NCI-H526 treated with DMSO at 0.1 percent for 48 hours (cell line): ENCODE results near the gene ANKRD11.
A peak's percentile ranks its signal among the peaks of the same experiment; 100 is the strongest.
"Not testable (repeated sequence)": the region's sequence is repeated elsewhere in the genome, so short reads cannot be mapped to it uniquely, and the experiment has no call there.

ENCODE experiments used
- DNase-seq: peaks from one replicate; lab custom pipeline; 2025; lab: John Stamatoyannopoulos, UW

ANKRD11 gene

DNA sequence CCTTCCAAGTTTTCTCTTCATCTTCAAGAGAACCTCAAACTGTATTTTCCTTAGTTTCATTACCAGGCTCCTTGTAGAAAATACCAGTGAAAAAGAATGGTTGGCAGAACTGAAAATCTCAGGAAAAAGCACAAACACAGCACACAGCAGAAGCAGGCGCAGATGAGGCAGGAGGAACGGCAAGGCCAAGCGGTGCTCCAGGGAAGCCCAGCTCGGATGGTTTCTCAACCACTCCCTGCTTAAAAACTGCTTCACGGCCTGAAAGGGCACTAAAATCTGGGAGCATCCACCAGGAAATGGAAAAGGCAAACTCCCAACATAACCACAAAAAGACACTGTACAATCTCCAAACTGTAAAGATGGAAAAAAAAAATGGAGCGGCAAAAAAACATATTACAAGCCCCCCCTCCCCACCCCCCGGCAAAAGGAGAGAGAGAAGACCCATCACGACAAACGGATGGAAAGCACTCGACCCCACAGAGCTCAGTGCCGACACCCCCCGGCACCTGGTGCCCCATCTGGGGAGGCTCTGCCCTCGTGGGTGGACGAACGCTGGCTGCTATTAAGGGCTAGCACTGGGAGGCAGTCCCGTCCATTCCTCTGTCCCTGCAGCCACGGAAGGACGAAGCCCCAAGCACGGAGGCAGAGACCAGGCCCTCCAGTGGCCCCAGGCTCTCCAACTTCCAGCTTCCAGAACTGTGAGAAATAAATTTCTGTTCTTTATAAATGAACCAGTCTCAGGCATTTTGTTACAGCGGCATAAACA, 145.3 kb downstream of the ANKRD11 start:
- DNase-seq = no peak

DNA sequence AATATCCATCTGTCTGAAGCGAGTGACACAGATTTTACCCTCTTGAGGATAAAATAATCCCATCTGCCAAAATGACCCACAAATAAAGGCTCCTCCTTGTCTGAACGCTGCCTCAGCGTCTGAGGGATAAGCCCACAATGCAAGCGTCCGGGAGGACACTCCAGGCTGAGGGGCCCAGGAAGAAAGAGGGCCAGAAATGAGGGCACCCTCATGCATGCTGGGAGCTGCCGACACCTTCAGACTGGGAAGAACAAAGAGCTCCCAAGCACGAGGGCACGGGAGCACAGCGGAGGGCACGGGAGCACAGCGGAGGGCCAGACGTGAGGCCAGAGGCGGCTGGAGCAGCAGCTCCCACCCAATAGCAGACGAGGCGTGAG, 145.9 kb downstream of the ANKRD11 start:
- DNase-seq = no peak

DNA sequence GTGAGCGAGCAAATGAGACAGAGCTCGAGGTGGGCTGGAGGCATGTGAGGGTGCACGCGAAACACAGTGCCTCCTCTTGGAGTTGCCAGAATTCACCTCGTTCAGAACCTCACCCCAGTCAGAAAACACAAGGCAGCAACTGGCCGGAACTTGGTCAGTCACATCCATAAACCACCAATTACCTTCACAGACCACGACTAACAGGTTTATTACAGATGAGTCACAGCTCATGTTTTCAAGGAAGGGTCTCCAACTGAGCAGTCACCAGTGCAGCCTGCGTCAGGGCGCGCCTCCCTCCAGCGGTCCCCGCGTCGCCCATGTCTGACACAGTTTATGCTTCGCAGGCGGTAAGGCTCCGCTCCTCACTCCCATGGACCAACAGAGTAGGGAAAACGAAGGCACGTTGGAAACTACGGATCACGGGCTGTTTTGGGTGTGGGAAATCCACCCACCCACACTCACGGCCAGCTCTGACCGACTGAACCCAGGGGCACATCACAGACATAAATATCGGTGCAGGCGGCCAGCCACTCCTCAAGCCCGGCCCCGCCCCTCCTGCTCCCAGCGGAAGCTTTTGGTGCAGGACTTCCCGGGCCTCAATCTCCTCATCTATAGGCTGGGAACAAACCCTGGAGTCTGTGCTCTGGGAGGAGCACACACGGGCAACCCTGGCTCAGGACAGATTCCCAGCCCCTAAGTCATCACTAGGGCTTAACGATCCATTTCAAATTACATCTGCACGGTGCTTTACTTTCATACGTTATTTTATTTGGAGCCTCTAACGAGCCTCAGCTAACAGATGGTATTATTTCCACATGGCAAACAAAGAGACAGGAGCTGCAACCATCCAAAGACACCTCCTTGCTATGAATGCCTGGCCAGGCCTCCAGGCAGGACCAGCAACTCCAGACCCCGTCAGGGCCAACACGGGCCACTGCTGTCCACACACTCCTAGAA, 146.6 kb downstream of the ANKRD11 start:
- peak; percentile 0 for DNase-seq

GRCh38 chr16:89341697-89342694, 148.4 kb downstream of the ANKRD11 start:
- DNase-seq = no peak

- DNase-seq = no peak
Measured at GRCh38 chr16:89341279-89341678, 149.1 kb downstream of the ANKRD11 start.

DNA sequence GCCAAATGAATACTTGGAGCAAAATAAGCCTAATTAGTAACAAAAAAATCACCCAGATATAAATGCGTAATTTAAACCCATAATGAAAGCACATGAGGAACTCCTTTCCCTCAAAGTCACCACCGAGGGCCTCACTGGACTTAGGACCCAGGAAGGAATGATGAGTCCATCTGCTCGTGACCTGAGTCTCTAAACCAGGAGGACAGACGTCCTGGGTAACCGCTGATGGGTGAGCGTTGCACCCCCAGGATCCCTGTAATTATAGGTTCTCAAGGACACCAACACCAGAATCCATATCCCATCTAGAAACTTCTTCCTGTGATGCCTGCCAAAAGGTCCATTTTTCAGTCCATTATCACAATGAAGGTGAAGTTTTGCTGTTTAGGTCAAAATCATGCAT, 151.5 kb downstream of the ANKRD11 start:
- no peak for DNase-seq

- no peak for DNase-seq
Measured at GRCh38 chr16:89337965-89338364, 152.4 kb downstream of the ANKRD11 start.

DNA sequence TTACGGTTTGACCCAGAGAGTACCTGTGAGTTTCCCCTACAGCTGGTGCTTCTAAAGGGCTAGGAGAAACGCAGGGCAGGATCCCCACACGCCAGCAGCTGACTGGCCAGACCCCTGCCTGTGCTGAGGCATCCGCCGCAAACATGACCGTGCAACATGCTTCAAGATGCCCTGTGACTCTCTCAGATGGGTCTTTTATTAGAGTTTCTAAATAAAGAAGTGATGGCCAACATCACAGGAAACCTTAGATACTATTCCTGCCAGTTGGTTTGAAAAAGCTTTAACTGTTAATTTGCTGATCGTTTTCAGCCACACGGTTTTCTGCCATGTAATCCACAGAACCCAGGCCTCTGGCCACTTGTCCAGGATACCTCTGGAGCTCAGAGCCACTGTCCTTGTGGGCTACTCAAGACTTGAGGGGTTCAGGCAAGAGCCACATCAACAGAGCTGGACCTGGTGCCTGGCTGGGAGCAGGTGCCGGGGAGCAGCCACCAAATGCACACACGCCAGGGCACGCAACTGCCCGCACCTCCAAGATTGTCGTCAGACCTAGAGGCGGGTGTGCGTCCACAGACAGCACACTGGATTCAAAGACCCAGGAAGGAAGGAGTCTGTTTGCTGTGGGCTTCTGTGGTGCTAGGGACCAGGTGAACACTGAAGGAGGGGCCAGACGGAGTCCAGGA, 154.4 kb downstream of the ANKRD11 start:
- DNase-seq = no peak

GRCh38 chr16:89334988-89335802, 155.2 kb downstream of the ANKRD11 start:
- no peak for DNase-seq

DNA sequence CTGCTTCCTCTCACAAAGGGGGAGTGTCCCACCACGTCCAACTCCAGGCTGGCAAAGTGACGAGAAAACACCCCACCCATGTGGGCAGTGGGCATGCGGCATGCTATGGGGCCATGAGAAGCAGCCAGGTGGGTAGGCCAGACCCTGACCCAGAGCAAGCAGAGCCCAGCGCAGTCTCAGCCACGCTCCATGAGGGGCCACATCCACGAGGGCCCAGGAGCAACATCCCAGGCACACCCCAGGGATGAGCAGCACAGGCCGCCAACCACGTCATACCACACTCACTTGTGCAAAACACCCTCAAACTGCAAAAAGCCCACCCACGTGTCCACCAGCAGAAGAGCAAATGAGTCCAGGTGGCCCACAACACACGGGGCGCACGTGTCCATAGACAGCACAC, 155.9 kb downstream of the ANKRD11 start:
- DNase-seq = no peak

DNA sequence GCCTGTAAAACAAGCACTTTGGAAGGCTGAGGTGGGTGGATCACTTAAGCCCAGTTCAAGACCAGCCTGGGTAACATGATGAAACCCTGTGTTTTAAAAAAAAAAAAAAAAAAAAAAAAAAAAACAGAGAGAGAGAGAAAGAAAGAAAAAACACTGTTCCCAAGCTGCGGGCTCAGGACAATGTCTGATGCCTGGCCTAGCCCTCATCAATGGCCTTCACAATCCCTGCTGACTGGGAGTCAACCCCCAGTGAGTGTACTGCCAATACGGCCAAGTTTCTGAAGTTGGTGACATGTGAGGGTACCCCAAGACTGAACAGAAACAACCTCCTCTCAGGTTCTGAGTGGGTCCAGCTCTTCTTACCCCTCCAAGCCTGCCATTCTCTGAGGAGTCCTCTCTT, 156.3 kb downstream of the ANKRD11 start:
- no peak for DNase-seq

DNA sequence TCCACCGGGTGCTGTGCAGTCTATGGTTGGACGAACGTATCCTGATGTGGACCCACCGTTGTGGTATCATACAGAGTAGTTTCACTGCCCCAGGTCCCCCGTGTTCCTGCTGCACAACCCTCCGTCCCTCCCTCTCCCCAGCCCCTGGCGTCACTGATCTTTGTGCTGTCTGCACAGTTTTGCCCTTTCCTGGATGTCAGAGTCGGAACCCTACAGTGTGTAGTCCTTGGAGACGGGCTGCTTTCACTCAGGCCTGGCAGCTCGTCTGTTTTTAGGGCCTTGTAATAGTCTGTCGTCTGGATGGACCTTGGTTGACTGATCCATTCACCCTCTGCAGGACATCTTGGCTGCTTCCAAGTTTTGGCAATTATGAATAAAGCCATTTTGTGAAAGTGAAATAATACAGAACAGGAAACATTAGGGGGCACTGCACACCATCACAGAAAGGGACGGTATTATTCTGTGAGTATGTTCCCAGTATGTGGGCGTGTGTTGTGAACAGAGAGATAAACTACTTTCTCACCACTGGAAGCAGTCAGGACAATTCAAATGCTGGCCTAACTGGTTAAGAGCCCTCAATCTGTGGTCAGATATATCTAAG, 156.9 kb downstream of the ANKRD11 start:
- DNase-seq = not testable (repeated sequence)

DNA sequence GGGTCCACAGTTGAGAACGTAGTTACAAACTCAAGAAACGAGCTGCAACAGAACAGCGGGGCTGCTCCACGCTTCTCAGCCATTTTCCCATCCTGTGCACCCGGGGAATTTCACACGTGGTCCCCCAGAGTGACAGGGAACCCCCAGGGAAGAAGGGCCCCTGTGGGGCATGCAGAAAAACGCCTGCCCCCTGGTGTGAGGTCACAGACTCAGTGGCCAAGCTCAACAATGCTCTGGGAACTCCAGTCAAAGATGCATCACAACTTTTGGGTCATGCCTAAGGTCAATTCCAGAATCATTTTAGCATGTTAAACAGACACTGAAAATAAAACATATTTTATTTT, 157.5 kb downstream of the ANKRD11 start:
- DNase-seq = no peak

GRCh38 chr16:89332243-89332901, 158.0 kb downstream of the ANKRD11 start:
- DNase-seq = no peak

DNA sequence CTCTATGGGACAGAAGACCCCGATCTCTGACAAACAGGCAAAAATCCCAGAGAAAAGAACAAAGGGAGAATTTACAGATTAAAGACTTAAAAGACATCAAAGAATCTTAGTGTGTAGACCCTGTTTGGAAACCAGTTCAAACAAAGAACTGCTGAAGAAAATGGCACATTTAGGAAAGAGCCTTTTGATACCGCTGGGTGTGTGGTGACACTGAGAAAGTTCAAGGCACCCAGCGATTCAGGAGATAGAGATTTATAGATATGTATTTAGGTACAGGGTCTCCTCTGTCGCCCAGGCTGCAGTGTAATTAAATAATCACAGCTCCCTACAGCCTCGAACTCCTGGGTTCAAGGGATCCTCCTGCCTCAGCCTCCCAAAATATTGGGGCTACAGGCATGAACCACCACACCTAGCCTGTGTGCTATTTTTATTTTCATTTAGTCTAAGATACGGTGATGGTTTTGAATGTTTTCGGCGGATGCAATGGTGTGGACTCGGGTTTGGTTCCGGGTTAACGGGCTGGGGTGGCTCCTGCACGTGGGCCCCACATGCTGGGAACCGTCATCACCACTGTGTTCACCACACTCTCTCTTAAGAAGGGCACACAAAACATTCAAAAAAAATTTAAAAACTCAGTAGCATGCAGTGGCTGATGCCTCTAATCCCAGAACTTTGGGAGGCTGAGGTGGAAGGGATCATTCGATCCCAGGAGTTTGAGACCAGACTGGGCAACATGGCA, 158.8 kb downstream of the ANKRD11 start:
- DNase-seq = no peak

DNA sequence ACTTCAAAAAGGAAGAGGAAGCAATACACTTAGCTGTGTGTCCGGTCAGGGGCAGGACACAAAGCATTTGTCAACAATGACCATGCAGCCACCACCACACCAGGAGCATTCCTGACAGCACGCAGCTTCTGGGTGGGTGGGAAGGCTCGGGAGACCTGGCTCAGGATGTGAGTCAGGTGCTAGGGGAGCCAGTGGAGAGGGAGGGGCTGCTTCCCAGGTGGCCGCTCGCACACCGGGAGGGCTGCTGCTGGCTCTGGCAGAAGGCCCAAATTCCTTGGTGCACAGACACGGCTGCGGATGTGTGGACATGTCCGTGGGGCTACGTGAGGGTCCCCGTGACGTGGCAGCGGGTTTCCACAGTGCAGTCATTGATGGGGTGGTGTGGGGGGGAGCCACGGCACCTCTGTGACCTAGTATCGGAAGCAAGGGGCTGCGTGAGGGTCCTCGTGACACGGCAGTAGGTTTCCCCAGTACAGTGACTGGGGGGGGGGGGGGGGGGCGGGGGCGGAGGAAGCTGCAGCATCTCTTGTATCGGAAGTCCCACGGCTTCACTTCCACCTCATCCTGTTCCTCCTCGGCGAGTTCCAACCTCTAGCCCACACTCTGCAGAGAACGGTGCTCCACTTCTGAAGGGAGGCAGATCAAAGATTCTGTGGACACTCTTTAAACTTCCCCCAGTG, 160.0 kb downstream of the ANKRD11 start:
- no peak for DNase-seq

GRCh38 chr16:89329830-89330176, 160.6 kb downstream of the ANKRD11 start:
- not testable (repeated sequence) for DNase-seq
